Body of pancreas (tissue), 4 donors: ENCODE results near the gene RGS7BP. TPM values are rescaled to one million over a fixed set of nuclear protein-coding genes. Genes with fewer than 3 reads are reported as not detected.

Source experiments
- ATAC-seq: fragments of 150-250 bp; one replicate; pipeline ENCODE4 v1.9.1; 2016
- DNase-seq, 4 donors: peaks; one replicate each; pipeline ENCODE4 v3.0.0-alpha.2; 2019
- H3K27ac ChIP-seq, 4 donors: fragments of 200-600 bp; sonication (generic); 1 replicate in 3 of 4; 2 replicates in 1 of 4; pipeline versions ENCODE4 v1.5.1 to v1.6.1; 2016 to 2019; ENCODE audit warnings: mild to moderate bottlenecking in 1 of 4, mixed read lengths in 1 of 4, moderate library complexity in 1 of 4
- H3K27me3 ChIP-seq, 2 donors: fragments of 200-600 bp; sonication (generic); one replicate each; pipeline ENCODE4 v1.6.0; 2016; ENCODE audit warnings: mild to moderate bottlenecking in 1 of 2
- H3K36me3 ChIP-seq, 2 donors: fragments of 200-600 bp; sonication (generic); replicated peaks in 1 of 2; 2 replicates each; pipeline ENCODE4 v1.5.1; 2016; ENCODE audit warnings: low read depth in 2 of 2; ENCODE audit not compliant: insufficient read depth in 1 of 2
- H3K4me1 ChIP-seq: fragments of 200-600 bp; sonication (generic); one replicate; pipeline ENCODE4 v1.6.0; 2016
- H3K4me3 ChIP-seq, 2 donors: fragments of 200-600 bp; sonication (generic); 1 replicate in 1 of 2; 2 replicates in 1 of 2; pipeline ENCODE4 v1.5.1; 2016 to 2019
- H3K9me3 ChIP-seq, 3 donors: fragments of 200-600 bp; sonication (generic); 1 replicate in 2 of 3; 2 replicates in 1 of 3; pipeline ENCODE4 v1.5.1; 2016
- CTCF ChIP-seq, 7 experiments: fragments of 450-650 bp in 4 of 7; fragments of 200-600 bp in 3 of 7; sonication (generic) in 3 of 7; IDR thresholded peaks; one replicate each; pipeline ENCODE4 v1.5.1; 2016 to 2019; ENCODE audit warnings: antibody characterized with exemption in 7 of 7
- POLR2A ChIP-seq, 3 donors: fragments of 450-650 bp; IDR thresholded peaks; one replicate each; pipeline ENCODE4 v1.6.1; 2016; ENCODE audit warnings: antibody characterized with exemption in 3 of 3, mild to moderate bottlenecking in 2 of 3
- WGBS, 2 donors: methylation state at CpG; one replicate each; pipeline ENCODE4 v1.1.5; 2017; 5-methylcytosine and 5-hydroxymethylcytosine counted together
- intact Hi-C: fragments of 100-400 bp; cut with DNase I; formaldehyde crosslinking; loops from one replicate; pipeline ENCODE4 v1.15.1; 2023
- small RNA-seq: library from RNA; depleted of rRNA; stranded (forward); fragments of <200 nt; gene quantifications from one replicate; pipeline ENCODE3, GENCODE V24; 2016
- total RNA-seq, 2 donors: library from RNA; depleted of rRNA; stranded (reverse); fragments of >200 nt; gene quantifications; one replicate each; pipeline ENCODE4 v1.1.0, GENCODE V29; 2016

The RGS7BP gene
- total RNA-seq, 2 donors from 2014 or later: under 0.01 to 3.1 TPM

GRCh38 chr5:64659289-64659688 is 153.5 kb downstream of the RGS7BP start:
- ATAC-seq (no peak), DNase-seq (no peak)
- no peak overlapping the region for H3K27ac ChIP-seq
- no peaks in the 10 kb centered on the region for H3K9me3 ChIP-seq
- H3K4me1 ChIP-seq: peaks cover 6% of the 10 kb centered on the region
- H3K4me3 ChIP-seq: no peak overlapping the region
- no peak for TF ChIP-seq CTCF (IDR thresholded peaks at IDR 0.05)
- TF ChIP-seq POLR2A (IDR thresholded peaks at IDR 0.05): no peak
- 79 to 85% methylated on average over 3 of the region's 3 CpGs for WGBS, 2 donors
- H3K27me3 ChIP-seq: no peaks in the 10 kb centered on the region
- intact Hi-C loops: no loop called here
- H3K36me3 ChIP-seq: no peaks in the 10 kb centered on the region

Small RNA genes within 50 kb of the gene (small RNA-seq; reads per million reads assigned to genes)
- not detected for gene RN7SL169P
- gene RNU6-294P: not detected

Other genes starting within 250 kb of the RGS7BP start
- 1 to 10 TPM in 1 of 2 donors, under 1 TPM in 1; 0.99 to 9.9 TPM for gene SHISAL2B, start 184.5 kb downstream of the RGS7BP start, total RNA-seq